UCSD-AML1 (cell line): ENCODE data around the gene GPRC6A.

ENCODE experiments used
- DNase-seq: peaks from one replicate; lab custom pipeline; 2025; ENCODE audit not compliant: unreplicated experiment; lab: John Stamatoyannopoulos, UW

The GPRC6A gene

DNA sequence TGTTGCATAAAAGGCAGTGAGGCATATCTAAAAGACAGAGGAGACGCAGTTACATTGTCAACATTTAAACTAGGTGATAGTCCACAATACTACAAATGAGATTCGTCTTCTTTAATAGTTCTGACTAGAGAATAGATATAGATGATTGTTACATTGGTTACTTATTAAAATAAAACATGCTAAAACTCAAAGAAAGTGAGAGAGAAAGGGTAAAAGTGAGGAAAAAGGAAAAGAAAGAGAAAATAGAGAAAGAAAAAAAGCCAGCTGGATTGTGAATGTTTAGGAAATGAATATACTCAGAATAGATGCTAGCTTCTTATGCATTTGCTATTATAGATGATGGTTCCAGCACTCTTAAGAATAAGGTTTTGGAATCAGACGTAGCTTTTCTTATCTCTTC, 35.7 kb downstream of the GPRC6A start:
- DNase-seq, result no peak

DNA sequence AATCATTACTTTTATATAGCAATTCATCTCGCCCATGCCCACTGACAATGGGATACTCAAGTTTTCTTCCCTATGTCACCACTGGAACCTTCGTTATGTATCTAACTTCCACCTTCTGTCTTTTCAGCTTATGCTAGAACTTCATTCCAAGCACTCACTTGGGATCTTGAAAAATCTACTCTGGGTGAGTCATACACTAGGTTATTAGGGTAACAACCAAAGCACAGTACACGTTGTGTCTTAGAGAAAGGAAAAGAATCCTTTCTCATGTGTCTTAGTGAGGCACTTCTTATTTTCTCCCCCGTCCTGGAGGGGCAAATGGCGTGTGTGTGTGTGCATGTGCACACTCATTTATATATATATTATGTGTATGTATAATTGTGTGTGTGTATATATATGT, 45.0 kb downstream of the GPRC6A start:
- no peak for DNase-seq

DNA sequence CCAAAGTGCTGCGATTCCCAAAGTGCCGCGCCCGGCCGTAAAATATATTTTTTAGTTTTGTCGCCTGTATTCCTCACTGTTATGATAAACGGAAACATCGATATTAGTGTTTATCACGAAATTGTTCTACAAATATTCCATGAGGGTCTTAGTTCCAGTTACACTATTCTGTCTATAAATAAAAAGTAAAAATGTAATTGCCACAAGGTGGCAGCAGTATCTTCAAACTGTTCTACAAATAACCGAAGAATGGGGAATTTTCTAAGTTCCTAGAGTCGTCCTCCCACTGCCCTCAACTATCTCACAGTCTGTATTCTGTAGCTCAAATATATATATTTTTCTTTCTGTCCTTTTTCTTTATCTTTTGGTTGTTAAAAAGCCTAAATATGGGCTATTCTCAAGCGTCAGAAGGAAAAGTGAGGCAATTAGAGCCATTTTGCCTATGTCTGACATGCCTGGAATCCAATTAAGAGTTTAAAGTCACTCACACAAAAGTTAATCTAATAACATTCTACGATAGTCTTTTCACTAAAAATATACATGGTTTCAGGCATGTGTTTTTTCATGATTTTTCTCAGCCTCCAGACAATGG, 49.2 kb downstream of the GPRC6A start:
- DNase-seq, result no peak

DNA sequence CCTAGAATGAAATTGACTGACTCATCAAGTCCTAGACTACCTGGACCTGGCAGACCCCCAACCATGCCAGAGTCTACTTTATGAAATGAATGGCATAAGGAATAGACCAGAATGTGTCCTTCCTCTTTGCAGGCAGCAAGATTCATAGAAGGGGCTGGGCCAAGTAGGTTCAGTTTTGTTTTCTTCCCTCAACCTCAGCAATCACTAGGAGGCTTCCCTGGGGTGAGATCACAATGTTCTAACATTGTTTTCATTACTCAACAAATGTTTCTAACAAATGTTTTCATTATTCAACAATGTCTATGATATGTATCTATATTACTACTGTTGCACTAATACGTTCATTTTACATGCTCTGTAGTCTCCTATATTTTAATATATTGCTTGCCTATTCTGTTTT, 55.0 kb downstream of the GPRC6A start:
- no peak for DNase-seq

DNA sequence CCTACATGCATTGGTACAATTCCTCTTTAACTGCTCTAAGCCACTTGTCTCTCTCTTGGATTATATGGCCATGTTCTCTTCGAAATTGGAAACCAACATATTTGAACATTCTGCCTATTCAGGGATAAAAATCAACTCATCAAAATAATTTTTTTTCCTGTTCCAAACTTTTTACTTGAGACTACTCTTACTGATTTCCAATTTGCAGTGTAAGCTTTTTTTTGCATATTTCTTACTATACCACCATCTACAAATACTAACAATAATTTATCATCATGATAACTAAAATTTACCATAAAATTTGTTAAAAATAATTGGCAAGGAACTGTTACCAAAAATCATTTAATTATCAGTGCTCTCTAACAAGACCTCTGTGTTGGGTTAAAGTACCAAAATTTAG, 56.4 kb downstream of the GPRC6A start:
- no peak for DNase-seq

DNA sequence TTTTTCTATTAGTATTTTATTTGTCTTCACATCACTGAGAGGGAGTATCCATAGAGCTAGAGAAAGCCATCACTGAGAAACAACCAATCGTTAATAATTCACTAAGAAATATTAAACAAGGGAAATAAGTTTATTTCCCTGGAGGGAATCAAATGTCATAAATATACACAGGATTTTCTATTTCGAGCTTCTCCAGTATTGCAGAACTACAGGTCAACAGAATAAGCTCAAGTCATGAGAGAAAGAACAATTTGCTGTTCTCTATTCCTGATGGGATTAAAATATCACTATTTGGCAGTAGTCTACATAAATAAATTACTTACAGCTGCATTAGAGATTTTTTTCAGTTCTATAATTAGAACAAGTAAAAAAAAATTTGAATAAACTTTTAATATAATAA, 61.2 kb downstream of the GPRC6A start:
- DNase-seq, result no peak

DNA sequence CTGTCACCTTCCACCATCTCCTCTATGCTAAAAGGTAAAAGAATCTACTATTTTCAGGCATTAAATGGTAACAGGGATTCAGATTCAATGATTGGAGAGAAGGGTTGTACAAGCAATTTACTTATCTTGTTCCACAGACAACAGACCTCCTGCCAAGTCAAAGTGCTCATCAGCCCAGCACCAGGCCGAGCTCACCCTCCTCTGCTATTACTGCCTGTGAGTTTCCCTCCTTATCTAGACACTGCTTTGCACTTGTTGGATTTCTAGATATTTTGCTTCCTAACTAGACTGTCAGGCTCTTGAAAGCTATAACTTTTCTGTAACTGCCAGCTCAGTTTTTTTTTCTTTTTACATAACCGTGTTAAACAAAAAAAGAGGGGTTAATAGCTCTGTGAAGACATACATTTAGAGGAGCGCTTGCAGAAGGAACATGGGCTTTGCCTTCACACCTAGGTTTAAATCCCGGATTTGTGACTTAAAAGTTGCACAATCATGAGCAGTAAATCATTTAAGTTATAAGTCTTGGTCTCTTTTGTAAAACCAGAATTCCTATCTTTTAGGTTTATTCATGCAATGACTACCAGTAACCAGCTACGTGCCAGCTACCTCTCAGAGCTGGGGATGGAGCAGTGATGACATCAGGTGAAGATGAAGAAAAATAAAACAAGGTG, 62.2 kb downstream of the GPRC6A start:
- no peak for DNase-seq

DNA sequence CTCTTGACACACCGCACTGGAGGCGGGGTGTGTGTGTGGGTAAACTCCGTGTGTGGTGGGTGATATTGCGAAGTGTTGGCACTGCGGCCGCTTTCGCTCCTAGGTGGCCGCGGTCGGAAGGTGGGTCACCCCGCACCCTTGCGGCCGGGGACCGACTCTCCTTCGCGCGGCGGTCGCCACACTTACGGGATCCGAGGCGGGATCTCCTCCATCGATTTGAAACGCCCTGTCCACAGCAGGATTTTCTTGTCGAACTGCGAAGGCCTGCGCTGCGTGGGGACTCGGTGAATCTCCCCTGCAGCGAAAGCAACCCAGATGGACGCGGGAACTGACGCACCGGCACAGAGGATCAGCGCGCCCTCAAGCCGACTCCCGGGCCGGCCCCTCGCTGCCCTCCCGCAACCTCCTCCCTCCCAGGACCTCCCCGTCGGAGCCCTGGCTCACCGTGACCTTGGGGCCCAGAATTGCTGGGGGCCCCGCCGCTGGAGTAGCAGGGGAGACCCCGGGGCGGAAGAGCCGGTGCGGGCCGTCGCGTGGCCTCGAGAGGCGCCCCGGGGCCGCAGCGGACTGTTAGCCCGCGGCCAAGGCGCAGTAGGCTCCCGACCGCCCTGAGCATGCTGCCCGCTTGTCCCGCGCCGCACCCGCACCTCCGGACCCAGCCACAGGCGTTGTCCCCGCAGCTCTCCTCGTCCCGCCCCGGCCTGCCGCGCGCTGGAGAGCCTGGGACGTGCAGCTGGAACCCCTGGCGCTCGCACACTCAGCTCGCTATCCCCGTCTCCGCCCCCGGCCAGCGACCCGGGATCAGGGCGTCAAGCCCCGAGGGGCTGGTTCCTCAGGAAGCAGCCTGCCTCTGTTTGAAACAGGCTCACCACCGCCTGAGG, 63.7 kb downstream of the GPRC6A start, which contains the start of gene FAM162B:
TSS of gene FAM162B (minus strand) at position 759 of the 881 bp plus-strand sequence. CDS start at position 616, 143 bp downstream.
- DNase-seq, result no peak

DNA sequence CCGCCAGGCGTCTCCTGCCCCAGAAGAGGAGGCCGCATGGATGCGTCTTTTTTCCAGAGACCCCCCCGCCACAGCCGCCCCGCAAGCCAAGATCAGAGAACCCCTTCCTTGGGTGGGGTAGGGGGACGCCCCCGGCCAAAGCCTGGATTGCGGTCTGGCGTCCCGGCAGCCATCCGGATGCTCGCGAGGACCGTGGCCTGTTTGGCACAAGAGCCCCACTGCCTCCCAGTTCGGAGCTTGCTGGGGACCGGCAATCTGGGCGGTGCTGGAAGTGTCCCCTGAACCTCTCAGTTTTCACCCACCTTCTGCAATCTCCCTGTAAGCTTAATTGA, 64.3 kb downstream of the GPRC6A start:
- DNase-seq, result no peak

DNA sequence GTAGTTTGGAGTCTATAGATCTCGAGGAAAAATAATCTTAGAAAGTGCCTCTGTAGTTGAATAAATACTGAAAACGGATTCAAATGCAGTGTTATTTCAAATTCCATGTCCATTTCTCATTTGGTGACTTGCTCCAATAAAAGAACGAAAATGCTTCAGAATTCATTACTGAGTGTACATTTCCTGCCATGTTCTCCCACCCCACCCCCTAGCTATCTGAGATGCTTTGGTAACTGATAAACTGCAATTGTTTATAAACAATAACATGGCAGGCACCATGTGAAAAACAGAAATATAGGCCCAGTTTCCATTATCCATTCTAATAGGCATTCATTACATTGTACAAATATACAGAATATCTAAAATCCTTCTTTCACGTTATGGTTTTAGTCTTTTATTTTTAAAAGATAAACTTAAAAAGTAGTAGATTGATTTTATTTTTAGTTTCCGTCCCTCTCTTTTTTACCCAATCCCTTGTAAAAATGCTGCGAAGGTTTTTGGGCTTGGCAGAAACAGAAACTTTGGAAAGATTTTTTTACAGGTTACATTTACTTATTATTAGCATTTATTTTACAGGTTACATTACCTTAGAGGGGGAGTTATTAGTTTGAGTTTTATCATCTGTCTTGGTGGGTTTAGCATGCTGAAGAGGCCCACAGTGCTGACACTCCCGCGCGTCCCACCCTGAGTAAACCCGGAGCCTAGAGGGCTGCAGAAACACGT, 64.8 kb downstream of the GPRC6A start:
- DNase-seq, result no peak

DNA sequence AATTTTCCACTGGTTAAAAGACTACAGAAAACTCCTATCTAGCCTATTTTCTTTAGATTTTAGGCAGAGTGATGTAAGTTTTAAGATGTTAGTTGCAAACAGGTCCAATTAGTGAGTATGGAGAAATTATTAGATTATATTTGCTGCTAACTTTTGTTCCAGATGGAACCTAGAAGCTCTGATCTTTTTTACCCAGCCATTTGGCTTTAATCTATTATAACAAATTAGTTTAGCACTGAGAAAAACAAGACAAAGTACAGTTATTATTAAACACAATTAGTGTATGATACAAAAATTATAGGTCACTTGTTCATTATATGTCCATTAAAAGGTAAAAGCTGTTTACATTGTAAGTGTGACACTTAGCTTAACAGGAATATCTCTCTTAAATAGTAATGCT, 65.8 kb downstream of the GPRC6A start:
- no peak for DNase-seq

DNA sequence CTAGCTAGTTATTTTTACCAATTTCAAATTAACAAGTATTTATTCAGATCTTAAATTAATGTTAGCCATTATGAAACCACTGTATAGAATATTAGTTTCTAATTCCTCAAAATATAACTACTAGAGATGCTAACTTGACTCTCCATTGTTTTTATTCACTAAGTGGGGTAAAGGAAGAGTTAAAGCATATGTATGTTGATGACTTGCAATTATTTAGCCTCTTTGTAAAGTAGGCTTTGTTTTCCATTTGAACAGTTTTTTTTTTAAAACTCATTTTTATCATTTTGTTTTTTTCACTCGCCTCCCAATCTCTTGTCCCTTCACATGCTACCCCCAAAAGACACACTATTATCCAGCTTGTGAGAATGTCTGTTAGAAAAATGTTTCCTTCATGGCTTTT, 66.6 kb downstream of the GPRC6A start:
- no peak for DNase-seq

DNA sequence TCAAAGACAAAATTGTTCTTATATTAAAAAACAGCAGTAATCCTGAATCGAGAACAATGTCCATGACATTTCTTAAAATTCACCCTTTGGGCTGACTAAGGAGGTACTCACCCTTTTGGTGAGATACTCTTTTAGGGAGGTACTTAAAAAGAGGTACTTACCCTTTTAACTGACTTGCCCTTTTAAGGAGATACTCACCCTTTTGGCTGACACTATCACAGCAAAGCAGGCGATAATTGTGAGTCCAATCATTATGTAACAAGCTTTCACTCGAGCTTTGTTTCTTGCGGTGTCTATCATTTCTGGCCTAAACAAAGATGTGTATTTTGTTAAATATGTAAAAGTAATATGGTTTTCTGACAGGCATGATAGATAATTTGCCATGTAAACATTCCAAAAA, 67.1 kb downstream of the GPRC6A start:
- no peak for DNase-seq

DNA sequence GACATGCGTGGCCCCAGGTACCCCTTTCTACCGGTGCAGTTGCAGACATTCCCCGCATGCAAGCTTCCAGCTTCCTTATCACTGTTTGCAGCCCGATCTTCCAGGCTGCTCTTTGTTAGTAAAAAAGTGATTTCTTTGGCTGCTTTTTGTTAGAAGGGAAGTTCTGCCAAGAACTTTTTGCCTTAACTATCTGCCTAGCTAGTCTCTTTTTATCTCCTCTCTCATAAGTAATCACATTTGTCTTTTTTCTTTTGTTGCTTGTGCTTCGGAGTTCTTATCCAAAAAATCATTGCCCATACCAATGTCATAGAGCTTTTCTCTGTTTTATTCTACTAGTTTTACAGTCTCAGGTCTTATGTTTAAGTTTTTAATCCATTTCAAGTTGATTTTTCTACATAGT, 83.7 kb downstream of the GPRC6A start:
- DNase-seq, result no peak
